HL-60 (cell line): Measurements from ENCODE around the gene TBX3.
A peak's percentile ranks its signal among the peaks of the same experiment; 100 is the strongest.

Experiments
- DNase-seq, 2 experiments: peaks; one replicate each; pipeline ENCODE4 v3.0.0-alpha.2; 2010 to 2020; ENCODE audit warnings: low read depth in 1 of 2, low spot score in 1 of 2
- H3K27ac ChIP-seq: fragments of 250-450 bp; sonication (Bioruptor Pico); replicated peaks from 2 replicates; pipeline ENCODE4 v1.5.1; 2020; ENCODE audit warnings: mild to moderate bottlenecking, moderate library complexity
- H3K27me3 ChIP-seq: fragments of 250-450 bp; sonication (Bioruptor Pico); 2 replicates; pipeline ENCODE4 v1.5.1; 2021; ENCODE audit warnings: mild to moderate bottlenecking, moderate library complexity; ENCODE audit not compliant: insufficient read depth, poor library complexity, severe bottlenecking
- H3K4me3 ChIP-seq: replicated peaks from 2 replicates; pipeline ENCODE4 v1.5.1; 2011; ENCODE audit warnings: mild to moderate bottlenecking, control low read depth, low read length; ENCODE audit not compliant: insufficient read depth
- CTCF ChIP-seq: IDR thresholded peaks from one replicate; pipeline ENCODE4 v1.5.1; 2011; ENCODE audit warnings: low read length, control low read depth, inconsistent platforms; ENCODE audit not compliant: insufficient read depth
- GABPA ChIP-seq: IDR thresholded peaks from 2 replicates; pipeline ENCODE4 v1.6.1; 2012; ENCODE audit warnings: low read depth
- POLR2AphosphoS5 ChIP-seq: IDR thresholded peaks from 2 replicates; pipeline ENCODE4 v1.6.1; 2012; ENCODE audit warnings: low read depth
- REST ChIP-seq: IDR thresholded peaks from 2 replicates; pipeline ENCODE4 v1.6.1; 2012; ENCODE audit warnings: low read depth; ENCODE audit not compliant: insufficient replicate concordance
- SPI1 ChIP-seq: IDR thresholded peaks from 2 replicates; pipeline ENCODE4 v1.6.1; 2012; ENCODE audit warnings: low read depth, mild to moderate bottlenecking, borderline replicate concordance

Gene TBX3

GRCh38 chr12:114669401-114670290 is 14.3 kb downstream of the TBX3 start:
- Histone ChIP-seq H3K4me3 (no peak overlapping the region), H3K27ac (no peak overlapping the region), H3K27me3 (peaks cover 58% of the 10 kb centered on the region)
- no peak for DNase-seq
- TF ChIP-seq POLR2AphosphoS5 (no peak), CTCF (no peak), SPI1 (no peak)

GRCh38 chr12:114668886-114669288 is 15.1 kb downstream of the TBX3 start:
- peaks cover 58% of the 10 kb centered on the region for H3K27me3 ChIP-seq
- H3K4me3 ChIP-seq, result no peak overlapping the region

GRCh38 chr12:114668151-114668885 is 15.7 kb downstream of the TBX3 start:
- DNase-seq, result peak in 1 of 2 experiments; percentile 49
- TF ChIP-seq CTCF, result peak; percentile 9
- TF ChIP-seq REST, result no peak
- H3K27ac ChIP-seq, result no peak overlapping the region
- peaks cover 58% of the 10 kb centered on the region for H3K27me3 ChIP-seq
- H3K4me3 ChIP-seq, result no peak overlapping the region

More at GRCh38 chr12:114668886-114669288, 15.1 kb downstream of the TBX3 start:
- DNase-seq, result no peak
- H3K27ac ChIP-seq, result no peak overlapping the region
- no peak for TF ChIP-seq GABPA
- no peak for TF ChIP-seq CTCF
- TF ChIP-seq REST, result no peak
- no peak for TF ChIP-seq POLR2AphosphoS5
- no peak for TF ChIP-seq SPI1
